Tibial artery (tissue), 4 donors: ENCODE measurements around the gene BNC2.

Experiments used
- DNase-seq, 2 donors: peaks; one replicate each; pipeline ENCODE4 v3.0.0-alpha.2; 2019
- H3K27ac ChIP-seq, 2 donors: fragments of 200-600 bp; sonication (generic) in 1 of 2; 1 replicate in 1 of 2; 2 replicates in 1 of 2; pipeline ENCODE4 v1.5.1; 2018 to 2019; ENCODE audit warnings: mild to moderate bottlenecking in 1 of 2
- H3K27me3 ChIP-seq, 2 donors: fragments of 200-600 bp; sonication (generic) in 1 of 2; one replicate each; pipeline versions ENCODE4 v1.5.1 to v1.6.0; 2016 to 2019
- H3K36me3 ChIP-seq, 3 donors: fragments of 200-600 bp; sonication (generic) in 2 of 3; one replicate each; pipeline ENCODE4 v1.5.1; 2016 to 2019; ENCODE audit warnings: mild to moderate bottlenecking in 2 of 3
- H3K4me1 ChIP-seq, 4 donors: fragments of 200-600 bp; sonication (generic) in 2 of 4; 1 replicate in 3 of 4; 2 replicates in 1 of 4; pipeline ENCODE4 v1.5.1; 2016 to 2019
- H3K4me3 ChIP-seq, 2 donors: fragments of 200-600 bp; sonication (generic) in 1 of 2; 1 replicate in 1 of 2; 2 replicates in 1 of 2; pipeline ENCODE4 v1.5.1; 2018 to 2019; ENCODE audit warnings: mild to moderate bottlenecking in 2 of 2
- H3K9me3 ChIP-seq, 3 donors: fragments of 200-600 bp; sonication (generic) in 1 of 3; one replicate each; pipeline ENCODE4 v1.5.1; 2016 to 2019
- CTCF ChIP-seq, 2 experiments: fragments of 200-600 bp in 1 of 2; fragments of 450-650 bp in 1 of 2; IDR thresholded peaks; one replicate each; pipeline ENCODE4 v1.5.1; 2017 to 2019; ENCODE audit warnings: antibody characterized with exemption in 2 of 2, mild to moderate bottlenecking in 1 of 2, moderate library complexity in 1 of 2
- intact Hi-C: fragments of 100-400 bp; cut with DNase I; formaldehyde crosslinking; loops from one replicate; pipeline ENCODE4 v1.15.0; 2023; ENCODE audit warnings: low total_unique reads

Gene BNC2

DNA sequence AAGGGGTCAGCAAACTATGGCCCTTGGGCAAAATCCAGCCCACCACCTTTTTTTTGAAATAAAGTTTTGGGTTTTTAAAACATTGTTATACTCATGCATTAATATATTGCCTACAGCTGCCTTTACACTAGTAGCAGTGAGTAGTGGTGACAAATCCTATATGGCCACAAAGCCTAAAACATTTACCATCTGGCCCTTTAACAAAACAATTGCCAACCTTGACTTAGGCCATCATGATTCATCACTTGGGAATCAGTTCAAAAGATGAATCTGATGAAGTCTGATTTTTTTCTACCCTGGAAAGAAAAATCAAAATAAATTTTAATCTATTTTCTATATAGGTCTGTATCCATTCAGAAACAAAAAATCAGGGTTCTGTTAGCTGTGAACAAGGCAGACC is 484.9 kb downstream of the BNC2 start:
- no peak overlapping the region for H3K27ac ChIP-seq
- H3K4me1 ChIP-seq: no peaks in the 10 kb centered on the region
- no peaks in the 10 kb centered on the region for H3K36me3 ChIP-seq
- H3K9me3 ChIP-seq: no peaks in the 10 kb centered on the region
- intact Hi-C loops: no loop called here
- DNase-seq: no peak
- H3K27me3 ChIP-seq: no peaks in the 10 kb centered on the region
- TF ChIP-seq CTCF (IDR thresholded peaks at IDR 0.05): no peak
- H3K4me3 ChIP-seq: no peak overlapping the region

DNA sequence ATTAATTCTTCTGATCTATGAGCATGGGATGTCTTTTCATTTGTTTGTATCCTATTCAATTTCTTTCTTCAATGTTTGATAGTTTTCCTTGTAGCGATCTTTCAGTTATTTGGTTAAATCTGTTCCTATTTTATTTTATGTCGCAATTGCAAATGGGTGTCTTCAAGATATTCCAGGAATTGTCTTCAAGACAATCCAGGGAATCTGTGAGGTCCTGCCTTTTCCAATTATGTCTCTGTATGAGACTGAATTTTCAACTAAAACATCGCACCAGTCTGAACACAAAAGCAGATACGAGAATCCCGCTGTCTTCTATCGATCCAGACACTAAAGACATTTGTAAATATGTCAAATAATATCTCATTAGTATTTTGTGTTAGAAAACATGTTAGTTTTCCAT is 485.5 kb downstream of the BNC2 start:
- H3K9me3 ChIP-seq: no peaks in the 10 kb centered on the region
- intact Hi-C loops: no loop called here

GRCh38 chr9:16377311-16377710 is 493.2 kb downstream of the BNC2 start:
- DNase-seq: no peak
- no peak overlapping the region for H3K4me3 ChIP-seq
- TF ChIP-seq CTCF (IDR thresholded peaks at IDR 0.05): no peak
- no peaks in the 10 kb centered on the region for H3K36me3 ChIP-seq
- H3K9me3 ChIP-seq: peaks cover 0 to 4% (median 0%) of the 10 kb centered on the region in 3 donors
- intact Hi-C loops: no loop called here
- no peak overlapping the region for H3K27ac ChIP-seq
- H3K4me1 ChIP-seq: no peaks in the 10 kb centered on the region
- no peaks in the 10 kb centered on the region for H3K27me3 ChIP-seq

More for the DNA sequence above, 485.5 kb downstream of the BNC2 start:
- DNase-seq: no peak
- Histone ChIP-seq H3K4me3 (no peak overlapping the region), H3K27ac (no peak overlapping the region), H3K27me3 (no peaks in the 10 kb centered on the region), H3K36me3 (no peaks in the 10 kb centered on the region), H3K4me1 (no peaks in the 10 kb centered on the region)
- TF ChIP-seq CTCF (IDR thresholded peaks at IDR 0.05): no peak

DNA sequence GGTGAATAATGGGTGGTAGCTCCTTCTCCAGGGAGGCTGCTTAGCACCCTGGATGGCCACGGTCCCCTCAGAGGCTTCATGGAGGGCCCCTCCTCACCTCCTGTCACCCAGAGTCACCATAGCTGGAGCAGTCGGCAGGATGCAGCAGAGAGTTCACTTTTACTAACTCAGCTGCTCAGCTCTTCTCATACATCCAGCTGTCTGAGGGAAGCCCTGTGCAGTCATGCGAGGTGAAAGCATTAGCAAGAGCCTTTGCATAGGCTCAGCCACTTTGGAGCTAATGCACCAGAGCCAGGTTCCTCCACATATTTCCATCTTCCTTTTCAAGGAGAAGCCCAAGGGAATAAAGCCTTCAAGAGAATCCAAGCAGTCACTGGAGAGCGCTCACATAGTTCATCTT is 499.2 kb downstream of the BNC2 start:
- Histone ChIP-seq H3K4me3 (no peak overlapping the region), H3K27me3 (no peaks in the 10 kb centered on the region), H3K36me3 (no peaks in the 10 kb centered on the region), H3K4me1 (no peaks in the 10 kb centered on the region), H3K27ac (no peak overlapping the region), H3K9me3 (no peaks in the 10 kb centered on the region)
- intact Hi-C loops: no loop called here
- no peak for DNase-seq
- TF ChIP-seq CTCF (IDR thresholded peaks at IDR 0.05): no peak

GRCh38 chr9:16370647-16371046 is 499.8 kb downstream of the BNC2 start:
- H3K4me3 ChIP-seq: no peak overlapping the region
- no peak for DNase-seq
- no peak overlapping the region for H3K27ac ChIP-seq
- no peaks in the 10 kb centered on the region for H3K36me3 ChIP-seq
- H3K27me3 ChIP-seq: no peaks in the 10 kb centered on the region
- no peaks in the 10 kb centered on the region for H3K9me3 ChIP-seq
- intact Hi-C loops: no loop called here
- TF ChIP-seq CTCF (IDR thresholded peaks at IDR 0.05): no peak
- H3K4me1 ChIP-seq: no peaks in the 10 kb centered on the region

- no peaks in the 10 kb centered on the region for H3K27me3 ChIP-seq
- H3K9me3 ChIP-seq: no peaks in the 10 kb centered on the region
- no peaks in the 10 kb centered on the region for H3K4me1 ChIP-seq
- no peak overlapping the region for H3K27ac ChIP-seq
- intact Hi-C loops: no loop called here
- DNase-seq: no peak
- H3K4me3 ChIP-seq: no peak overlapping the region
- no peak for TF ChIP-seq CTCF (IDR thresholded peaks at IDR 0.05)
- H3K36me3 ChIP-seq: no peaks in the 10 kb centered on the region
These were observed 501.0 kb downstream of the BNC2 start for GRCh38 chr9:16369427-16369826.
